Right renal cortex interstitium (tissue), 3 donors: ENCODE data around the gene PRRC2B. TPM values are rescaled to one million over a fixed set of nuclear protein-coding genes. Genes with fewer than 3 reads are reported as not detected.
"Not testable (repeated sequence)": the region's sequence is repeated elsewhere in the genome, so short reads cannot be mapped to it uniquely, and the experiment has no call there.

Experiments
- DNase-seq, 3 donors: peaks; one replicate each; pipeline ENCODE4 v3.0.0-alpha.2; 2013; ENCODE audit warnings: low read depth in 3 of 3, low spot score in 2 of 3
- polyA plus RNA-seq, 3 donors: library from polyadenylated mRNA; unstranded; fragments of 120-200 nt; gene quantifications; one replicate each; pipeline ENCODE4 v1.2.1, GENCODE V29; 2013; ENCODE audit not compliant: insufficient read length in 3 of 3

PRRC2B gene
- polyA plus RNA-seq, 3 donors: 153 to 162 (median 161) TPM

DNA sequence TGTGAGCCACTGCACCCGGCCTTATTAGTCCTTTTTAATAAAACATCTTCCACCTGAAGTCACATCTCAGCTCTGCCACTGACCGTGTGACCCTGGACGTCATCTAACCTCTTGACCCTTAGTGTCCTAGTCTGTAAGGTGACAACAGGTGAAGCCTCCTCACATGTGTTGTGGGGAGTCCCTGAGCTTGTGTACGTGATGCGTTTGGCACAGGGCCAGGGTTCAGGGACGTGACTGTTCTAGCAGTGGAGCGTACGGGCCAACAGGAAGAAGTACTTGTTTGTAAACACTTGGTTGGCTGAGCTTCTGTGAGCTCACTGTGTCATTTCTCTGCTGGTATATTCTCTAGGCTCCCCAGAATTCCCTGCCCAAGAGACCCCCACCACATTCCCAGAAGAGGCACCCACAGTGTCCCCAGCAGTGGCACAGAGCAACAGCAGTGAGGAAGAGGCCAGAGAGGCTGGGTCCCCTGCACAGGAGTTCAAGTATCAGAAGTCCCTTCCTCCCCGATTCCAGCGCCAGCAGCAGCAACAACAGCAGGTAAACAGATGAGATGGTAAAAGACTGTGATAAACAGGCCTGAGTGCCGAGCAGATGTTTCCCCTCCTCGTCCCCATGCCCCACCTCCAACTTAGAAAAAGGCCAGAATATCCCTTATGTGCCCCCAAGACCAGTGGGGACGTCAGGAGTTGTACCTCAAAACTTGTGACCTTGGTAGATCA, 73.5 kb downstream of the PRRC2B start:
- DNase-seq: no peak

- DNase-seq: no peak
These were observed 74.1 kb downstream of the PRRC2B start for GRCh38 chr9:131468031-131468430.

- DNase-seq: no peak
These were observed 75.5 kb downstream of the PRRC2B start for GRCh38 chr9:131469356-131469755.

DNA sequence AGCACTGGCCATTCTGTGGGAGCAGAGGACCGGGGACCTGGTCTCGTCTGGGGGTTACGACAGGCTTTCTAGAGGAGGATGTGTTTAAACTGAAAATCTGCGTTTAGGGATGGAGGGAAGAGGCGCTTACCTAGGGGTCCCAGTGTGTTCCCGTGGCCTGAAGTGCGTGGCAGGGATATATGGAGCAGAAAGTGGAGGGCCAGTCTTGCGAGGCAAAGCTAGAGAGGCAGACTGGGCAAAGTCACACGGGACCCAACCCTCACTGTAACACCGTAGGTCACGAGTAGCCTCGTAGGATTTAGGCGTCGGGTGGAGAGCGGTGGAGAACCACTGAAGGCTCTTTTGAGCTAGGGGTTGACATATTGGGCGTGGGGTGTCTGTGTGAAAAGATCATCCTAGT, 76.1 kb downstream of the PRRC2B start:
- no peak for DNase-seq

GRCh38 chr9:131470581-131470991, 76.7 kb downstream of the PRRC2B start:
- DNase-seq: no peak

DNA sequence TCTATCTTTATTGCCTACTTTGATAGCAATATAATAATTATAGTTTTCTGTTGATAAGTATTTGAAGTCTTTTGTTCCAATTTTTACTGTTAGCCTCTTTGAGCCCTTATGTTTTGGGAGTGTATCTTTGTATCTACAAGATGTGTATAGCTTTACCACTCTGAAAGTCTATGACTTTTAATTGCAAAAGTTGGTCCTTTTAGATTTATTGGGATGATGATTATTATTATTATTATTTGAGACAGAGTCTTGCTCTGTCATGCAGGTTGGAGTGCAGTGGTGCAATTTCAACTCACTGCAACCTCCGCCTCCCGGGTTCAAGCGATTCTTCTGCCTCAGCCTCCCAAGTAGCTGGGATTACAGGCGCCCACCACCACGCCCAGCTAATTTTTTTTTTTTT, 78.2 kb downstream of the PRRC2B start:
- not testable (repeated sequence) for DNase-seq

- DNase-seq: no peak
These were observed 79.5 kb downstream of the PRRC2B start for GRCh38 chr9:131473198-131473885.

DNA sequence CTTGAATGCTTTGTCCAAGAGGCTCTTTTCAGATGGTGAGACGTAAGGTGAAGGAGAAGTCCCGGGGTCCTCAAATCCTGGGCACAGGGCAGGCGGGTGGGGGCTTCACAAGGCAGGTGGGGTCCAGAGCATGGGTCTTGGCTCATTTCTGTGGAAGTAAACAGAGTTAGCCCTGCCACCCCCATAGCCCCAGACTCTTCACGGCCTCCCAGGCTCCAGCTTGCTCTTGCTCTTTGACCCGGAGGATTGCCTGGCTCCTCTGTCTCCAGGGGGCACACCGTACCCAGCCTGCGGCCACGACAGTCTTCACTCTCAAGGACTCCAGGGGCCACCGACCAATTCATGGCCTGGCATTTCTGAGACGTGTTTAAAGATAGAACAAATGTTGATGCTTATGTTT, 80.0 kb downstream of the PRRC2B start:
- DNase-seq: no peak

DNA sequence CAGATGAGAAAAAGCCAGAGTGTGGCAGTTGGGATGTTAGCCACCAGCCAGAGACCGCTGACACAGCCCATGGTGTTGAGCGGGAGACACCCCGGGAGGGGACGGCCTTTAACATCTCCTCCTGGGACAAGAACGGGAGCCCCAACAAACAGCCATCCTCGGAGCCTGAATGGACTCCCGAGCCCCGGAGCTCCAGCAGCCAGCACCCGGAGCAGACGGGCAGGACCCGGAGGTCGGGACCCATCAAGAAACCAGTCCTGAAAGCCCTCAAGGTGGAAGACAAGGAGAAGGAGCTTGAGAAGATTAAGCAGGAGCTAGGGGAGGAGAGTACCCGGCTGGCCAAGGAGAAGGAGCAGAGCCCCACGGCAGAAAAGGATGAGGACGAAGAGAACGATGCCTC, 80.8 kb downstream of the PRRC2B start:
- DNase-seq: no peak

DNA sequence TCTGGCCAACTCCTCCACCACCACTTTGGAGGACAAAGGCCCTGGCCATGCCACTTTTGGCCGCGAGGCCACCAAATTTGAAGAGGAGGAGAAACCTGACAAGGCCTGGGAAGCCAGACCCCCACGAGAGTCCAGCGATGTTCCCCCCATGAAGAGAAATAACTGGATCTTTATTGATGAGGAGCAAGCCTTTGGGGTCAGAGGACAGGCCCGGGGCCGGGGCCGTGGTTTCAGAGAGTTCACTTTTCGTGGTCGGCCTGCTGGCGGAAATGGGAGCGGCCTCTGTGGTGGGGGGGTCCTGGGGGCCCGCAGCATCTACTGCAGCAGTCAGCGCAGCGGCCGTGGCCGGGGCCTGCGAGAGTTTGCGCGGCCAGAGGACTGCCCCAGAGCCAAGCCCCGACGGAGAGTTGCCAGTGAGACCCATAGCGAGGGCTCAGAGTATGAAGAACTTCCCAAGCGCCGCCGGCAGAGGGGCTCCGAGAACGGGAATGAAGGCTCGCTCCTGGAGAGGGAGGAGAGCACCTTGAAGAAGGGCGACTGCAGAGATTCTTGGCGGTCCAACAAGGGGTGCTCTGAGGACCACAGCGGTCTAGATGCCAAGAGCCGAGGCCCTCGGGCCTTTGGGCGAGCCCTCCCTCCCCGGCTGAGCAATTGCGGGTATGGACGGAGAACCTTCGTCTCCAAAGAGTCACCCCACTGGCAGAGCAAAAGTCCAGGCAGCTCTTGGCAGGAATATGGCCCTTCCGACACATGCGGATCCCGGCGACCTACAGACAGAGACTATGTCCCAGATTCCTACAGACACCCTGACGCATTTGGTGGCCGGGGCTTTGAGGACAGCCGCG, 81.4 kb downstream of the PRRC2B start:
- no peak for DNase-seq

- DNase-seq: no peak
These were observed 82.3 kb downstream of the PRRC2B start for GRCh38 chr9:131475956-131476776.

GRCh38 chr9:131476777-131477345, 83.0 kb downstream of the PRRC2B start:
- DNase-seq: no peak

DNA sequence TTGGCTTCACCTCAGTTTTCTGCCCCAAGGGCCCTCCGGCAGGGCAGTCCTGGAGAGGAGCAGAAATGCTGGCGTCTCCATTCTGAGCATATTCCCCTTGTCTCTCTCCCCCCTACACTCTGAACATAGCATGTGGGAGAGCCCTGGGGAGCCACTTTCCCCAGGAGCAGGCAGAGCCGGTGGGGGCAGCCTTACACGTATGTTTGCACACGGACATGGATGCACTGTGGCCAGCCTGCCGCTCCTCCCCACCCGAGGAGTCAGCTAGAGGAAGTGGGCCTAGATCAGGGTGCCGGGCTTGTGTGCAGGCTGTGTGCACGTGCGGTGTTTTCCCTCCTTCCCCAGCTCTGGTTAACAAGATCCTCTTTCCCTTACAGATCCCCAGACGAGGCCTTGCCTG, 83.5 kb downstream of the PRRC2B start:
- DNase-seq: no peak

- no peak for DNase-seq
These were observed 84.0 kb downstream of the PRRC2B start for GRCh38 chr9:131477816-131478419.

- DNase-seq: peak; percentile 8 to 39 (median 39)
These were observed 84.6 kb downstream of the PRRC2B start for GRCh38 chr9:131478421-131478868.

DNA sequence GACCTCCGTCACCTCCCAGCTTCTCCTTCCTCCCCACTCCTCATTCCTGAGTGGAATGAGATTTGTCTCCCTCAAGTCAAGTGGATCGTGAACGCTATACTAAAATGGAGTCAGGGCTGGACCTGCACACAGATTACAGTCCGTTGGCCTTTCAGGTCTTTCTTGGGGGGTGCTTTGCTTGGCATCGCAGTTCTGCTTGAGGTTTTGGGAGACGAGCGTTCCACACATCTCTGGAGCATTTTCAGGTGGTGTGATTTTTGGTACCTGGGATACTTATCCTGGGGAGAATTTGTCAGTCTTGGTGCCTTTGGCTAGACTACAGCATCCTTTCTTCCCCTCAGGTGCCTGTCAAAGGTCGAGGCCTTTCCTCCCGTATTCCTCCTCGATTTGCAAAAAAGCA, 85.0 kb downstream of the PRRC2B start:
- no peak for DNase-seq

GRCh38 chr9:131480258-131480657, 86.4 kb downstream of the PRRC2B start:
- DNase-seq: no peak

- no peak for DNase-seq
These were observed 87.8 kb downstream of the PRRC2B start for GRCh38 chr9:131481441-131482342.
